Mesendoderm (in vitro differentiated cells): ENCODE measurements around the gene EPHA8.
A peak's percentile ranks its signal among the peaks of the same experiment; 100 is the strongest.

Source experiments
- DNase-seq: peaks from one replicate; pipeline ENCODE4 v3.0.0; 2013
- H2AK5ac ChIP-seq: 2 replicates; pipeline ENCODE4 v1.6.1; 2013; ENCODE audit warnings: low read length, inconsistent platforms
- H2BK120ac ChIP-seq: 2 replicates; pipeline ENCODE4 v1.6.1; 2013; ENCODE audit warnings: low read depth, mild to moderate bottlenecking, low read length, moderate library complexity, mixed read lengths
- H2BK15ac ChIP-seq: replicated peaks from 2 replicates; pipeline ENCODE4 v1.6.1; 2013; ENCODE audit warnings: low read depth, mild to moderate bottlenecking, moderate library complexity
- H2BK5ac ChIP-seq: 2 replicates; pipeline ENCODE4 v1.6.1; 2013; ENCODE audit warnings: low read length, inconsistent platforms
- H3K18ac ChIP-seq: 2 replicates; pipeline ENCODE4 v1.6.1; 2013; ENCODE audit warnings: mild to moderate bottlenecking, low read length, mixed read lengths
- H3K23ac ChIP-seq: one replicate; pipeline ENCODE4 v1.6.1; 2013; ENCODE audit warnings: low read length
- H3K27ac ChIP-seq: 2 replicates; pipeline ENCODE4 v1.5.1; 2013; ENCODE audit warnings: low read depth, mild to moderate bottlenecking, inconsistent platforms, low read length, moderate library complexity
- H3K27me3 ChIP-seq: 2 replicates; pipeline ENCODE4 v1.6.1; 2013; ENCODE audit warnings: low read length, control low read depth, mild to moderate bottlenecking, inconsistent platforms; ENCODE audit not compliant: insufficient read depth, poor library complexity
- H3K36me3 ChIP-seq: 2 replicates; pipeline ENCODE4 v1.6.1; 2013; ENCODE audit warnings: low read length, inconsistent platforms; ENCODE audit not compliant: control insufficient read depth, insufficient read depth
- H3K4ac ChIP-seq: one replicate; pipeline ENCODE4 v1.6.1; 2013; ENCODE audit warnings: low read depth, mild to moderate bottlenecking, low read length, moderate library complexity
- H3K4me1 ChIP-seq: 2 replicates; pipeline ENCODE4 v1.6.1; 2013; ENCODE audit warnings: low read depth, low read length, inconsistent platforms; ENCODE audit not compliant: control insufficient read depth
- H3K4me2 ChIP-seq: 2 replicates; pipeline ENCODE4 v1.6.1; 2013; ENCODE audit warnings: low read length
- H3K4me3 ChIP-seq: 2 replicates; pipeline ENCODE4 v1.5.1; 2013; ENCODE audit warnings: mild to moderate bottlenecking, low read length
- H3K56ac ChIP-seq: one replicate; pipeline ENCODE4 v1.6.1; 2013; ENCODE audit warnings: low read length
- H3K79me1 ChIP-seq: 2 replicates; pipeline ENCODE4 v1.6.1; 2013; ENCODE audit warnings: low read length, inconsistent platforms
- H3K79me2 ChIP-seq: 2 replicates; pipeline ENCODE4 v1.6.1; 2013; ENCODE audit warnings: mild to moderate bottlenecking, low read length; ENCODE audit not compliant: control insufficient read depth, insufficient read depth
- H3K9ac ChIP-seq: 2 replicates; pipeline ENCODE4 v1.6.1; 2013; ENCODE audit warnings: low read length, inconsistent platforms
- H4K5ac ChIP-seq: one replicate; pipeline ENCODE4 v1.6.1; 2013; ENCODE audit warnings: low read length
- H4K8ac ChIP-seq: one replicate; pipeline ENCODE4 v1.6.1; 2013; ENCODE audit warnings: low read depth, mild to moderate bottlenecking, control low read depth, low read length, moderate library complexity
- WGBS: extraction: QIAGEN DNeasy Blood & Tissue Kit; methylation state at CpG from one replicate; pipeline ENCODE4 v1.1.7; 2013; ENCODE audit warnings: low lambda C conversion rate, missing lambda C conversion rate; ENCODE audit not compliant: insufficient coverage; ENCODE audit errors: extremely low coverage; 5-methylcytosine and 5-hydroxymethylcytosine counted together

Gene EPHA8

DNA sequence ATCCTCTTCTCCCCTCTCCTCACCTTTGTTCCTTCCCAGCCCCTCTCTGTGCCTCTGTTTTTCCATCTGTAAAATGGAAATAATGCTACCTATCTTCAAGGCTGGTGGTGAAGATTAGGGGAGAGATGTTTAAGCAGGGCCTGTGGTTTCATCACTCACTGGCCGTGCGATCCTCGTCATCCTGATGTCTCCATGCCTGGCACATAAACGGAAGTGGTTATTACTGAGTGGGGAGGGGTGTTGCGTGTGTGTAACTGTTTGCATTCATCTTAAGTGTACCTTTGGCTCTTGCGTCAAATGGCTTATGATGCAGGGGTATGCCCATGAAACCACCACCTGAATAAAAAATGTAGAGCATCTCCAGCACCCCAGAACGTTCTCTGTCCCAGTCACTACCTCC lies 56.0 kb downstream of the EPHA8 start:
- no peak overlapping the region for H4K5ac ChIP-seq
- no peak overlapping the region for H3K18ac ChIP-seq
- no peaks in the 10 kb centered on the region for H3K4me1 ChIP-seq
- no peak overlapping the region for H3K4me2 ChIP-seq
- H3K79me2 ChIP-seq = no peaks in the 10 kb centered on the region
- H3K9ac ChIP-seq = no peak overlapping the region
- no peak overlapping the region for H3K4me3 ChIP-seq
- no peak overlapping the region for H3K27ac ChIP-seq
- WGBS = no CpG with 5 or more reads among the region's 7 CpGs
- H2AK5ac ChIP-seq = no peak overlapping the region
- H3K56ac ChIP-seq = no peak overlapping the region
- H3K4ac ChIP-seq = no peak overlapping the region
- H3K36me3 ChIP-seq = no peaks in the 10 kb centered on the region
- H4K8ac ChIP-seq = no peak overlapping the region
- H3K23ac ChIP-seq = no peak overlapping the region
- DNase-seq = no peak
- H3K27me3 ChIP-seq = no peaks in the 10 kb centered on the region
- H2BK15ac ChIP-seq = no peak overlapping the region
- H2BK5ac ChIP-seq = no peak overlapping the region
- no peaks in the 10 kb centered on the region for H3K79me1 ChIP-seq
- H2BK120ac ChIP-seq = no peak overlapping the region

- Histone ChIP-seq H3K4me1 (no peaks in the 10 kb centered on the region), H3K36me3 (no peaks in the 10 kb centered on the region), H2BK15ac (no peak overlapping the region), H3K23ac (no peak overlapping the region), H3K9ac (no peak overlapping the region), H4K8ac (no peak overlapping the region), H3K18ac (no peak overlapping the region), H4K5ac (no peak overlapping the region), H3K27me3 (no peaks in the 10 kb centered on the region), H3K4me3 (no peak overlapping the region), H3K4ac (no peak overlapping the region), H3K79me2 (no peaks in the 10 kb centered on the region), H3K79me1 (no peaks in the 10 kb centered on the region), H3K4me2 (no peak overlapping the region), H3K56ac (no peak overlapping the region), H2BK5ac (no peak overlapping the region), H3K27ac (no peak overlapping the region), H2AK5ac (no peak overlapping the region), H2BK120ac (no peak overlapping the region)
- WGBS = no CpG with 5 or more reads among the region's 12 CpGs
- no peak for DNase-seq
Measured at GRCh38 chr1:22619798-22620197, 56.5 kb downstream of the EPHA8 start.

- Histone ChIP-seq H3K23ac (no peak overlapping the region), H2BK15ac (no peak overlapping the region), H3K79me2 (no peaks in the 10 kb centered on the region), H4K5ac (no peak overlapping the region), H3K4me2 (no peak overlapping the region), H3K9ac (no peak overlapping the region), H3K79me1 (no peaks in the 10 kb centered on the region), H3K4me3 (no peak overlapping the region), H3K27me3 (no peaks in the 10 kb centered on the region), H4K8ac (no peak overlapping the region), H2BK5ac (no peak overlapping the region), H2AK5ac (no peak overlapping the region), H3K18ac (no peak overlapping the region), H3K56ac (no peak overlapping the region), H2BK120ac (no peak overlapping the region), H3K4me1 (no peaks in the 10 kb centered on the region), H3K27ac (no peak overlapping the region), H3K36me3 (no peaks in the 10 kb centered on the region), H3K4ac (no peak overlapping the region)
- DNase-seq = no peak
- WGBS = no CpG with 5 or more reads among the region's 4 CpGs
Measured at GRCh38 chr1:22621761-22622160, 58.5 kb downstream of the EPHA8 start.

GRCh38 chr1:22625262-22625925 lies 62.1 kb downstream of the EPHA8 start:
- Histone ChIP-seq H3K4me1 (peaks cover 4% of the 10 kb centered on the region), H3K27me3 (no peaks in the 10 kb centered on the region), H3K56ac (no peak overlapping the region), H2BK5ac (no peak overlapping the region), H3K4me3 (no peak overlapping the region), H2AK5ac (no peak overlapping the region), H3K9ac (no peak overlapping the region), H3K4me2 (no peak overlapping the region), H3K79me2 (no peaks in the 10 kb centered on the region), H4K5ac (no peak overlapping the region), H3K27ac (no peak overlapping the region), H4K8ac (no peak overlapping the region), H3K23ac (no peak overlapping the region), H2BK15ac (no peak overlapping the region), H3K79me1 (no peaks in the 10 kb centered on the region), H2BK120ac (no peak overlapping the region), H3K36me3 (no peaks in the 10 kb centered on the region), H3K18ac (no peak overlapping the region), H3K4ac (no peak overlapping the region)
- peak; percentile 58 for DNase-seq
- WGBS = no CpG with 5 or more reads among the region's 9 CpGs

DNA sequence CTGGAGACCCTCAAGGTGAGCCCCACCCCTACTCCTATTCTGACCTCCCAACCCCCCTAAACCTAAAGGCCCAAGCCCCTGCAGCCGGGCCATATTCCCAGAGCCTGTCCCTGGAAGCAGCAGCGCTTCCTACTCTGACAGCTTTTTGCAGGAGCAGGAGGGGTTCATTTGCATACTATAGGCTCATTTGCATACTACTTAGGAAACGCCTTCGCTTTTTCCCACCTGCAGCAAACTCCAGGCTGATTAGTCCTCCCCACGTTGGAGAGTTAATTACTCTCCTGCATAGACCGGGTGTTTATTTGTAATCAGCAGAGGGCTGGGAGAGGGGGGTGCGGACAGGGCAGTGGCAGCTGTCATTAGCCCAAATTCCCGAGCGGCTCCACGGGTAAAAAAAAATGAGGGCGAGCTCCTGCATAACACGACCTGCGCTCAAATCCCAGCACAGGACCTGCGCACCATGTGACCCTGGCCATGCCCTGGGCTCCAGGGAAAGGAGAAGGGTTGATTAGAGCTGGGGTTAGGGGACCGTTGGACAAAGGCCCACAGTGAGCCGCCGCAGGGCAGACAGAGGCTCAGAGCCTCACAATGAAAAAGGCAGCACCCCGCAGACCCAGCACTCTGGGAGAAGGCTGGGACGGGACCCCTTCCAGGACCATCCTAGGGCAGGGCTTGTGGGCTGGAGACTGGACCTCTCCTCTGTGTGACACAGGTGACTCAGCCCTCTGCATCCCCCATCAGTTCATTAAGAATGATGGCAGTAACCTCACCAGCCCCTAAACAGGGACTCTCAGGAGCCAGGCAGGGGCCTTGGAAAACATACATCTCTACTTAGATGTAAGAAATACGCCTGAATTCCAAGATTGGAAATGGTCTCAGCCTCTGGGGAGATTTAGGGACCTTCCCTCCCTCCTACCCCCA lies 63.2 kb downstream of the EPHA8 start:
- H4K5ac ChIP-seq = no peak overlapping the region
- no peak overlapping the region for H3K4me3 ChIP-seq
- H3K79me2 ChIP-seq = no peaks in the 10 kb centered on the region
- no peak overlapping the region for H3K27ac ChIP-seq
- no peak overlapping the region for H4K8ac ChIP-seq
- H3K36me3 ChIP-seq = no peaks in the 10 kb centered on the region
- H2BK15ac ChIP-seq = no peak overlapping the region
- peak; percentile 59 for DNase-seq
- H3K9ac ChIP-seq = no peak overlapping the region
- H3K4me1 ChIP-seq = peaks cover 4% of the 10 kb centered on the region
- H3K4me2 ChIP-seq = no peak overlapping the region
- no peak overlapping the region for H2BK5ac ChIP-seq
- H3K4ac ChIP-seq = no peak overlapping the region
- H2AK5ac ChIP-seq = no peak overlapping the region
- no peaks in the 10 kb centered on the region for H3K79me1 ChIP-seq
- no CpG with 5 or more reads among the region's 20 CpGs for WGBS
- no peak overlapping the region for H2BK120ac ChIP-seq
- H3K23ac ChIP-seq = no peak overlapping the region
- H3K56ac ChIP-seq = no peak overlapping the region
- no peaks in the 10 kb centered on the region for H3K27me3 ChIP-seq
- H3K18ac ChIP-seq = no peak overlapping the region
